HG03457 (cell line): ENCODE results near the gene MRPS16.

Source experiments
- ATAC-seq: cut with Tn5 transposase; IDR thresholded peaks from one replicate; pipeline ENCODE4 v1.9.1; 2021; ENCODE audit warnings: moderate number of reproducible peaks; ENCODE audit not compliant: unreplicated experiment

Gene MRPS16

DNA sequence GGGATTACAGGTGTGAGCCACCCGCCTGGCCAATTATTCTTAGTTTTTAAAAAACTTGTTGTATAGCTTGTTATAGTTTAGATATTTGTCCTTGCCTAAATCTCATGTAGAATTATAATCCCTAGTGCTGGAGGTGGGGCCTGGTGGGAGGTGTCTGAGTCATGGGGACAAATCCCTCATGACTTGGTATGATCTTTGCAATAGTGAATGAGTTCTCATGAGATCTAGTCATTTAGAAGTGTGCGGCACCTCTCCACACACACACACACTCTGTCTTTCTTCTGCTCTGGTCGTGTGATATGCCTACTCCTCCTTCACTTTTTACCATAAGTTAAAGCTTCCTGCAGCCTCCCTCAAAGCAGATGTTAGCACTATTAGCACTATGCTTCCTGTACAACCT is 47.4 kb downstream of the MRPS16 start:
- no peak for ATAC-seq
